HG02943 (cell line): ENCODE results near the gene SPRING1.
A peak's percentile ranks its signal among the peaks of the same experiment; 100 is the strongest.
"Not testable (repeated sequence)": the region's sequence is repeated elsewhere in the genome, so short reads cannot be mapped to it uniquely, and the experiment has no call there.

ENCODE experiments used
- ATAC-seq: cut with Tn5 transposase; IDR thresholded peaks from one replicate; pipeline ENCODE4 v1.9.1; 2021; ENCODE audit warnings: mild to moderate bottlenecking, low read depth, moderate library complexity; ENCODE audit not compliant: unreplicated experiment

Gene SPRING1, protein sequence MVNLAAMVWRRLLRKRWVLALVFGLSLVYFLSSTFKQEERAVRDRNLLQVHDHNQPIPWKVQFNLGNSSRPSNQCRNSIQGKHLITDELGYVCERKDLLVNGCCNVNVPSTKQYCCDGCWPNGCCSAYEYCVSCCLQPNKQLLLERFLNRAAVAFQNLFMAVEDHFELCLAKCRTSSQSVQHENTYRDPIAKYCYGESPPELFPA

DNA sequence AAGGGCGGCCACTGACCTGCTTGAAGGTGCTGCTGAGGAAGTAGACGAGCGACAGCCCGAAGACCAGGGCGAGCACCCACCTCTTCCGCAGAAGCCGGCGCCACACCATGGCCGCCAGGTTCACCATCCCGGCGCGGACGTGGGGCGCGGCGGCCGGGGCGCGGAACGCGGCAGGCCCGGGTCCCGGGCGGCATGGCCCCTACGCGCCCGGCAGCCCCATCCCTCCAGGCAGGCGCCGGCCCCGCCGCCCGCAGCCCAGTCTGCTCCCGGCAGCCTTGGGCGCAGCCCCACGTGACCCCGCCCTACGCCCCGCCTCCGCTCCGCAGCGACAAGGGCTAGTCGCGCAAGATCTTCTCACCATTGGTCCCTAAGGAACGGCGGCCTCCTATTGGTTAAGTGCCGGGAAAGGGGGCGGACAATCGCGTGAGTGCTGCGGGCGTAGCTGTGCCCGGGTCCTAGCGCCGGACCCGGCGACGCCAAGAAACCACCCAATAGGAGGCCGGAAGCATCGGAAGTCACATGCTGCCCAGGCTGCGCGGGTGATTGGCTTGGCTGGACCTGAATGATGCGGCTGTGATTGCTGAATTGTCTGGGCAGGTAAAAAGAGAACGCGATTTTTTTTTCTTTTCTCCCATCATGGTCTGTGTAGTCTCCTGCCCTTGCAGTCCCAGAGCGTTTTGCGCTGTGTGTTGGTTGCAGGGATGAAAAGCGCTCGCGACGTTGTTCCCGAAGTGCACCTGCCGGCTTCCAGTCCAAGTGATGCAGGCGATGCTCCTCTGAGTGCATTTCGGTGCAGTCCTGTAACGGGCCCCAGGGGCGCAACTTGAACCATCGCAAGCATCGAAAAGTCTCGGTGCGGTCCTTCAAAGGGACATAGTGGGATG is at the start of gene SPRING1, which contains the start of gene RNFT2:
SPRING1 (minus strand) TSS at position 296 of the 884 bp plus-strand sequence; CDS start at position 127, 169 bp downstream.
RNFT2 (plus strand) TSS at position 542 of the 884 bp plus-strand sequence. CDS start 2,183 bp downstream, outside the sequence.
- peak; percentile 96 for ATAC-seq

DNA sequence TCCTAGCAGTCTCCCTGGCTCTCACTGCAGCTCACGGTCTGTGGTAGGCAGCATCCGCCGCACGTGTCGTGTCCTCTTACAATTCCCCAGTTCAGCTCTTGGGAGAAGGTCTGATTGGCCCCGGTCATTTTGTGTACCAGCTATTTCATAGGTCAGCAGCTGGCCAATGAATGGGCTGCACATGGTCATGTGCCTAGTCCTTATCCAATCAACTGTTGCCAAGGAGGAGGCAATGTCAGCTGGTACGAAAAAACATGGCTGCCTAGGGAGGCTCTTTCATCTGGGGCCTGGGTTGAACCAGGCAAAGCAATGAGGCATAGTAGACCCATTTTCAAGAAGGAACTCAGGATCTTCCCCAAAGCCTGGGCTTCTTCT is 46.4 kb upstream of the SPRING1 start:
- ATAC-seq = no peak

DNA sequence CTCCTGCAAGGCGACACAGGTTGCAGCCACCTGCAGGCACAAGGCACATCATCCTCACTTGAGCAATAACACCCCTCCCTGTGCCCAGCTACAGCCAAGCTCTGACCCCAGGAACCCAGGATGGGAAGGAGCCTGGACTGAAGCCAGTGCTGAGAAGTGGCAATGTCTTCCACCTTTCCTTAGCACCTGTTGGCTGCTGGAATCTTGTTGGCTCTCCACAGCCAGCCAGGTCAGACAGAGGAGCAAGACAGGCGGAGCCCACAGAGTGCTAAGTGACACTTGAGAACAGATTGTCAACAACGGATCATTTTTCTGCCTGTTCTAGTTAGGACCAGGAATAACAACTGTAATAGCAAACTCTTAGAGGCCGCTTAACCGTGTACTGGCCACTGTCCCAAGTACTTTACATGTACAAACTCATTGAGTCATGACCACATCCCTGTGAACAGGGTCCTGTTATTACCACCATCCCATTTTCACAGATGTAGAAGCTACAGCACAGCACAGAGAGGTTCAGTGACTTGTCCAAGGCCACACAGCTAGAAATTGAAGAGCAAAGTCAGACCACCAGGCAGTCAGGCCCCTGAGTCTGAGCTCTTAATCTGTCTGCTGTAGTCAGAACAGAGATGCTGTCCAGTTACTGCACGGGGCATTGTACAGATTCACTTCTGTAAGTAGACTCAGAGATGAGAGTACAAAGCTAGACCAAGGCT is 45.8 kb upstream of the SPRING1 start:
- no peak for ATAC-seq

DNA sequence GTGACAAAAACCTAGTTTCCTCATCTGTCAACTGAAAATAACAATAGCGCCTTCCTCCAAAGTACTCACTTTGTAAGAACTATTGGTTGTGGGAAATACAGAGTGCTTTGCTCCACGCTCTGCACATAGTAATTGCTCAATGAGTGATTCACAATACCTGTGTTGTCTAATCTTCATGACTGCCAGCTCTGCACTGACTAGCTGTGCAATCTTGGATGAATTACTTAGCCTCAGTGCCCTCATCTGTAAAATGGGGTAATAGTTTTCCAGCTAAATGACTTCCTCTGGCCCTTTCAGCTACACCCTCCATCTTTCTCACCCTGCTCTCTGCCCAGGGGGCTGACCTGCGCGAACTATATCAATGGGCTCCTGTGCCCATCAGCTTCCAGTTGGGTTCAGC is 43.1 kb upstream of the SPRING1 start:
- no peak for ATAC-seq

DNA sequence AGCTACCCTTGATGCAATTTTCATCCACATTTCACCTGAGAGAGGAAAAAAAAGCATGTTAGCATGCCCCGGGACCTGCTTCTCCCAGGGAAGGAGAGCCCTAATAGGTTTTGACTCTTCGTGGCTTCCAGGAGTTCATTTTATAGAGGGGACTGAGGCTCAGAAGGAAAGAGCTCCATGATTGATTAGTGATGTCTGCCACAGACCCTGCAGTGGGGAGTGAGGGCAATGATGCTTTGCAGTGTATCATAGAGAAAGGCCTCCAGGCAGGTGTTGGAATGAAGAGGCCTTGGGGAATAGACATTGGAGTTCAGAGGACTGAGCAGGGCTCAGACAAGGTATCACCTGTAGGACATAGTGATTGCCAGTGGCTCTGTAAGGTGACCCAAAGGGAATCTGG is 41.7 kb upstream of the SPRING1 start:
- ATAC-seq = no peak

DNA sequence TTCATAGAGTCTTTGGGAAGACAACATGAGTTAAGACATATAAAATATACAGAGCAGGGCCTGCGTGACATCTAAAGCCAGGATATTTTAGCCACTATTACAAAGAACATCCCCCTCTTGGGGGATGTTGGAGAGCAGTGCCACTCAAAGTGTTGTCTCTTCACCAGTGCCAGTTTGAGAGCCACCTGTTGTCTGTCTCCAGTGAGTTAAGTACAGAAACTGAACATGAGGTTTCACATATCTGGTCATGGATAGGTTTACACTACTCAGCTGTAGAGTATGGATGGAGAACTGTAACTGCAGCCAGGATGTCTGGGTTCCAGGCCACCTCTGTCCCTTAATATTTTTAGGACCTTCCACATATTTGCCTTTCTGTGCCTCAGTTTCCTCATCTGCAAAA is 39.4 kb upstream of the SPRING1 start:
- no peak for ATAC-seq

DNA sequence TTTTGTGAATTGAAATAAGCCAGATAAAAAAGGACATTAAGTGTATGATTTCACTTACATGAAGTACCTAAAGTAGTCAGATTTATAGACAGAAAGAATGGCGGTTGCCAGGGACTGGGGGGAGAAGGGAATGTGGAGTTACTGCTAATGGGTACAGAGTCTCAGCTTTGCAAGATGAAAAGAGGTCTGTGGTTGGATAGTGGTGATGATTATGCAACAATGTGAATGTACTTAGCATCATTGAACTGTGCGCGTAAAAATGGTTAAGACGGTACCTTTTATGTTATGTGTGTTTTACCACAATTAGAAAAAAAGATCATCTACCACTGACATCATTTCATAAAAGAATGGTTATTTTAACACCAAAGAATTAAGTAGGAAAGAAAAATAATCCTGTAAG is 36.2 kb upstream of the SPRING1 start:
- no peak for ATAC-seq

DNA sequence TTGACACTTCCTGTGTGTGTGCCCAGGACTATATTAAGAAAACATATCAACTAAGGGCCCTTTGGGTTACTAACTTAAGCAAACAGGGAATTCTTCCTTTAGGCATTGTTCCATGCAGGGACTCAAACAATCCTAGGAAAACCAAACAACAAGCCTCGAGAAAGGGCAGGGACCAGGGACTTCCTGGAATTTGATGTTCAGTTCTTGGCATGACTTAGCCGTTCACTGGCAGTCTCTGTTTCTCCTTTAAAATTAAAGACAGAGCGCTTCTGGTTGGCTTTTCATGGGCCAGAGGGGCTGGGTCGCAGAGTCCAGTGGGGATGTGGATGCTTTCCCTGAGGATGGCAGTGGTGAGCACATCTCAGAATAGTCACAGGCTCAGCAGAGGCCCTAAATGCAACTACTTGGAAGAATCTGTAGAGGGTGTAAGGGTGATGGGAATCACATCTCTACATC is 35.4 kb upstream of the SPRING1 start:
- no peak for ATAC-seq

DNA sequence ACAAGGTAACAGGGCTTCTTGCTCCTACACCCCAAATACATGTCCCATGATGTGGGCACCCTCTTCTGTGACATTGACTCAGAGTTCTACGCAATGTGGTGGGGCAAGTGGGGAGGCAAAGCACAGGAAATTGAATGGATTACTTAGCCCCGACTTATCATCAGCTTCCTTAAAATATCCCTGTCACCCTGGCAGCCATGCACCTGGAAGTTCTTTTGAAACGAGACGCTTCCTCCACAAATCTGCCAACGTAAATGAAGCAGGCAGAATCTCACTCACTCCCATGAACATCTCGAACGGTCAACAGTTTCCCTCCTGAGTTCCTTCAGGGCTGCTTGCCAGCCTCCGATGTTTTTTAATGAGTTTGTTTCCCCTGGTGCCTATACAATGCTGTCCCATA is 33.8 kb upstream of the SPRING1 start:
- no peak for ATAC-seq

DNA sequence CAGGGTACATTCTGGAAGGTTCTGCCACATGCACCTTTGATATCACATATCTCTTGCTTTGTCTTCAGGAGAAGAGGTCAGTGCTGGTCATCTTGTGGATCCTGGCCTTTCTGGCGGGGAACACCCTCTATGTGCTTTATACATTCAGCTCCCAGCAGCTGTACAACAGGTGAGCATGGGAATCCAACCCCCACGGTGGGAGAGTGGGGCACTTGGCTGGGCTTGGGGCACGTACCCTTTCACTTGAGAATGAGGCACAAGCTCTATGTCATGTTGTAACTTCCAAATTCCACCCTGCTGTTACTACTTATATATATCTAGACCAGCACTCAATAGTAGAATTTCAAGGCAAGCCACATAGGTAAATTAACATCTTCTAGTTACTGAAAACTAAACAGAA is 28.9 kb upstream of the SPRING1 start:
- no peak for ATAC-seq

DNA sequence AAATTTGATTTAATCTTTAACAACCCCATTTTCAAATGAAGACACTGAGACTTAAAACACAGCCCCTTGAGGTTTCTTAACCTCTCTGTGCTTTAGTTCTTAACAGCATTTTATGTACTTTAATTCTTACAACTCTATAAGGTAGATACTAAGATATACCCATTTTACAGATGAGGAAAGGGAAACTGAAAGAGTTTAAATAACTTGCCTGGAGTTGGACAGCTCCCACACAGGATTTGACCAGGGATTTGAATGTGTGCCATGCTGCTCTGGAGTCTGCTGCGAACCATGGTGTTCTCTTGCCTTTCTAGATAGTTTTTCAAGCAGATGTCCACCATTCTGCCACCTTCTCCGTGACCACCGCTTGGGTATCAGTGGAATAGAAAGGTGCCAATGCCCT is 28.4 kb upstream of the SPRING1 start:
- no peak for ATAC-seq

DNA sequence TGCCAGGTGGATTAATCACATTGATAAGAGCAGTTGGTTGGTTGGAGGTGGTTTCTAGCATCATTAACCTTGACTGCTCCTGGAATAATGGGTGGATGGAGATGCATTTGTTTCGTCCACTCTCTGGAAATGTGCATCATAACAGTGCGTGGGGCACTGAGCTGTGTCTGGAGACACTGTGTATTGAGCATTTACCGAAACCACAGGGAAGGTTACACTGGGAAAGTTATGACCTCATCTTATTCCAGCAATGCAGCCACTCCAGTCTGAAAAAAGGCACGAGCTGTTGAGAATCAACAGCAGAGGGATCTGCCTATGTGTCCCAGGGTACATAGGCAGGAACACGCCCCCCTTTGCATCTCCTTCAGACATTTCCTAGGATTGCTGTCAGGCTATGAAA is 27.4 kb upstream of the SPRING1 start:
- no peak for ATAC-seq

DNA sequence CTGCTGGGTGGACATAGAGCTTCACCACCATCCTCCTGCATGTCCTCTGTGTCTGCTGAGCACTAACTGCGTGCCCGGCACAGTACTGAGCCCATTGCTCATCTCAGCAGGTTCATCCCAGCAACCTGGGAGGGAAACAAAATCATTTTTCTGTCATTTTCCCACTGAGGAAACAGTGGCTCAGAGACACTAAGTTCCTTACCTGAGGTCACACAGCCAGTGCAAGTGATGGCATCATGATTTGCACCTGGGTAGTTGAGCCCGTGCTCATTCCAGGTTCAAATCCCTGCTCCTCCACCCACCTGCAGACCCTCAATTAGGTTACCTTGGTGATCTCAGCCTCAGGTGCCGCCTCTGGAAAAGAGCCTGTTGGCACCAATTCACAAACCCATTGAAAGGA is 23.6 kb upstream of the SPRING1 start:
- no peak for ATAC-seq

DNA sequence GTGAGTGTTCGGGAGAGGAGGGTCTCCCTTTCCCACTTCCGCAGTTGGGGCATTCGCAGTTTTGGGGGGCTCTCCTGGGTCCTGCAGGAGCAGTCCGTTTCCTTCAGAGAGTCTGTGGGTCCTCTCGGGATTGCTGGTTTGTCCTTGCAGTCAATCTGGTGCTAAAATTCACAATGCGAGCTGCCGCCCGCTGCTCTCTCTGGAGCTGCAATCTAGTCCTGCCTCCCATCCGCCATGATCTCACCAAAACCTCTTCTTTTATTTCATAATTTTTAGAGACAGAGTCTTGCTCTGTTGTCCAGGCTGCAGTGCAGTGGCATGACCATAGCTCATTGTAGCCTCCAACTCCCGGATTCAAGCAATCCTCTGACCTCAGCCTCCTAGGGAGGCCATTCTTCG is 22.8 kb upstream of the SPRING1 start:
- ATAC-seq = no peak

DNA sequence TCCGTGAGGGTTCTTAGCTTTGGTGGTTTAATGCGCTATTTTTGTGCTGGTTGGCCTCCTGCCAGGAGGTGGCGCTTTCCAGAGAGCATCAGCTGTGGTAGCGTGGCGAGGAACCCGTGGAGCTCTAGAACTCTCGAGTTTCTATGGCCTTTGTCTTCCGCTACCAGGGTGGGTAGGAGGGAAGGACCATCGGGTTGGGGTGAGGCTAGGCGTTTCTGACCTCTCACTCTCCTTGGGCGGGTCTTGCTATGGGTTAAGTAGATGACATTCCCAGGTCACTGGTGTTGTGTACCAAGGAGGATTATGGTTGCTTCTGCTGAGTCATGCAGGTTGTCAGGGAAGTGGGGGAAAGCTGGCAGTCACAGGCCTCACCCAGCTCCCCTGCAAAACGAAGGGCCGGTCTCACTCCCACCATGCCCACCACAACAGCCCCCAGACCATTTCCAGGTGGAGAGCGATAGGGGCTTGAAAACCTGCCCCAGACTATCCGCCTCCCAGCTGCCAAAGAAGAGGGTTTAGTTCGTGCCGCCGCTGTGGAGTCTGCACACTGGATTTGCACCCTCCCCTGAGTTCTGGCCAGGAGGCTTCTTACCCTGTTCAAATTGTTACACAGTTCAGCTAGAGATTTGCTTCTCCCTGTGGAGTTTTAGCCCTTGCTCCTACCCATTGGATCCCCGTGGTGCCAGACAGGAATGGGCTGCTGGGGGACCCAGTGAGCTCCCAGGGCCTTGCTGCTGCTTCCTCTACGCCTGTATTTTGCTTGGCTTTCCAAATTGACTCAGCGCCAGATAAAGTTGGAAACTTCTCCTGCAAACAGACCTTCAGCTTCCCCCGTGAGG is 22.1 kb upstream of the SPRING1 start:
- no peak for ATAC-seq

DNA sequence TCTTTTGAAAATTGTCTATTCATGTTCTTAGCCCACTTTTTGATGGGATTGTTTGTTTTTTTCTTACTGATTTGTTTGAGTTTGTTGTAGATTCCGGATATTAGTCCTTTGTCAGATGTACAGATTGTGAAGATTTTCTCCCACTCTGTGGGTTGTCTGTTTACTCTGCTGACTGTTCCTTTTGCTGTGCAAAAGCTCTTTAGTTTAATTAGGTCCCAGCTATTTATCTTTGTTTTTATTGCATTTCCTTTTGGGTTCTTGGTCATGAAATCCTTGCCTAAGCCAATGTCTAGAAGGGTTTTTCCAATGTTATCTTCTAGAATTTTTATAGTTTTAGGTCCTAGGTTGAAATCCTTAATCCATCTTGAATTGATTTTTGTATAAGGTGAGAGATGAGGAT is 16.9 kb upstream of the SPRING1 start:
- not testable (repeated sequence) for ATAC-seq

DNA sequence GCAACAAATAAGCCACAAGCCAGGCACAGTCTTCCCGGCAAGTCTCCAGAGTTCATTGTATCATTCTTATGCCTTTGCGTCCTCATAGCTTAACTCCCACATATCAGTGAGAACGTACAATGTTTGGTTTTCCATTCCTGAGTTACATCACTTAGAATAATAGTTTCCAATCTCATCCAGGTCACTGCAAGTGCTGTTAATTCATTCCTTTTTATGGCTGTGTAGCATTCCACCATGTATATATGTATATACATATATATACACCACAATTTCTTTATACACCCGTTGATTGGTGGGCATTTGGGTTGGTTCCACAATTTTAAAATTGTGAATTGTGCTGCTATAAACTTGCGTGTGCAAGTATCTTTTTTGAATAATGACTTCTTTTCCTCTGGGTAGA is 16.2 kb upstream of the SPRING1 start:
- not testable (repeated sequence) for ATAC-seq

DNA sequence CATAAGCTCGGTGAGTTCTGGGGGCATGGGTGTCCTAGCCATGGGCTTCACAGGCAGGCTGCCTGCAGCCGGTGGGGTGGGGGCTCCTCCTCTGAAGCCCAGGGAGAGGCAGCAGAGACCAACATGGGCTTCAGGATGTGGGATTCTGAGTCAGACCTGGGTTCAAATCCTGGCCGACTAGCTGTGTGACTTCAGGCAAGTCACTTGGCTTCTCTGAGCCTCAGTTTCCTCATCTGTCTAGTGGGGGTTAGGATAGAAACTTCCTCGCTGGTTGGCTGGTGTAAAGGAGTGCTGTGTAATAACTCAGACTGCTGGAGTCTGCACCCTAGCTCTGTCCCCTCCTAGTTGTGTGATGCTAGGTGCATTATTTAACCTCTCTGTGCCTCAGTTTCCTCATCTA is 12.4 kb upstream of the SPRING1 start:
- no peak for ATAC-seq

DNA sequence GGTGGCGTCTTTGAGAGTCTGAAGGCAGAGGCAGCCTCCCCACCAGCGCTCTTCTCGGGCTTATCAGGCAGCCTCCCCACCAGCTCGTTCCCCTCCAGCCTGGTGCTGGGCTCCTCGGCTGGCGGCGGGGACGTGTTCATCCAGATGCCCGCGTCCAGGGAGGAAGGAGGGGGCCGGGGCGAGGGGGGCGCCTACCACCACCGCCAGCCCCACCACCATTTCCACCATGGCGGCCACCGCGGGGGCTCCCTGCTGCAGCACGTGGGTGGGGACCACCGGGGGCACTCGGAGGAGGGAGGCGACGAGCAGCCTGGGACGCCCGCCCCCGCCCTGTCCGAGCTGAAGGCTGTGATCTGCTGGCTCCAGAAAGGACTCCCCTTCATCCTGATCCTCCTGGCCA is 12.0 kb upstream of the SPRING1 start:
- no peak for ATAC-seq

DNA sequence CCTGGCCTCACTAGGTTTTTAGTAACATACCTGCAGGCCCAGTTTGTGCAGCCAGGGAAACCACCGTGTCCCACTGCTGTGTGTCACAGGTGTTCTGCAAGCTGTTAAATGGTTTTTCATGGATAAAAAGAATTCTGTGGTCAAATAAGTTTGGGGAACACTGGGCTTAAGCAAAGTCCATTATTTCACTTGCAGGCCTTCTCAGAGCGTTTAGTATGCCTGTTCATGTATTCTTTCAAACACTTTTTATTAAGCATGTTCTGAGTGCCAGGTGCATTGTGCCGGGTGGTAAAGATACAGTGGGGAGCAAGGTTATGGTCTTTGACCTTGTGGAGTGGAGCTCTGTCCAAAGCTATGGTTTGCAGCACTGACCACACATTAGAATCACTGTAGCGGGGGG is 7.7 kb upstream of the SPRING1 start:
- no peak for ATAC-seq
